ENCODE data around the gene C22orf42. TPM values are rescaled to one million over a fixed set of nuclear protein-coding genes. Genes with fewer than 3 reads are reported as not detected.

The C22orf42 gene, protein sequence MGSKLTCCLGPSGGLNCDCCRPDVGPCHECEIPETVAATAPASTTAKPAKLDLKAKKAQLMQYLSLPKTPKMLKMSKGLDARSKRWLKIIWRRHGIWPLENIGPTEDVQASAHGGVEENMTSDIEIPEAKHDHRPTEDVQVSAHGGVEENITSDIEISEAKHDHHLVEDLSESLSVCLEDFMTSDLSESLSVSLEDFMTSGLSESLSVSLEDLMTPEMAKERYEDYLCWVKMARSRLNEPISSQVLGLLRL
- not detected for total RNA-seq
- not detected for total RNA-seq (2013)

DNA sequence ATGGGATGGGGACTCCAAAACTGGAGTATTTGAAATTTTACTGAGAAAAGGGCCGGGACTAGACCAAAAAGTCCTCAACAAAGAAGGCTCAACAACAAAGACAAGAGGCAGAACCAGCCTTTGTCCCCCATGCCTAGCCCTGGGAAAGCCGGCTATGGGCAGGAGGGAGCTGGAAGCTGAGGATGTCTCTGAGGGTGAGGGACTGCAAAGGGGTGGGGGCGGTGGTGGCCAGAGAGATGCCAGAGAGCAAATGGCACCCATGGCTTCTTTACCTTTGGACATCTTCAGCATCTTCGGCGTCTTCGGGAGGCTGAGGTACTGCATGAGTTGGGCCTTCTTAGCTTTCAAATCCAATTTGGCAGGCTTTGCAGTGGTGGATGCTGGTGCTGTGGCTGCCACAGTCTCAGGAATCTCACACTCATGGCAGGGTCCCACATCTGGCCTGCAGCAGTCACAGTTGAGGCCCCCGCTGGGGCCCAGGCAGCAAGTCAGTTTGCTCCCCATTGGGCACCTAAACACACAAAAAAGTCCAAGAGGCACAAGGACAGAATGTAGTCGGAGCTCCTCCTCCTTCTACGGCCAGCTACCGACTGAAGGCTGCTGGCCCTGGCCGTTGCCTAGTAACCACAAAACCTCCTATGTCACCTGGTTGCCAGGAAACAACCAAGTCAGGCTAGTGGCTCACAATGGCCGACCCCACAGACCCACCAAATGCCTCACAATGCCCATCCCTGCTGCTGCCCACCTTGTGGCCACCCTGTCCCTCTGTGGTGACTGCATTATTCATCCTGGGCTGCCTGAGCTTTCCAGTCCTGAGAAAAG, at the start of gene C22orf42:
Gene C22orf42, minus strand, starts transcription at position 592 of the 822 bp plus-strand sequence. Its CDS starts 88 bp downstream, at position 504.
- DNase-seq (no peak), ATAC-seq (no peak)
- H3K27me3 ChIP-seq (ENCODE audit: control insufficient read depth, insufficient read depth, low read length): peaks cover 2% of the 10 kb centered on the region
- no peak within 1 kb of the TSS for H3K4me3 ChIP-seq (ENCODE audit: low read length)
- WGBS (ENCODE audit: insufficient coverage): 87% methylated on average over 12 of the region's 12 CpGs
- intact Hi-C loops (cut with micrococcal nuclease): no loop called here
- TF ChIP-seq, protein P1, sequence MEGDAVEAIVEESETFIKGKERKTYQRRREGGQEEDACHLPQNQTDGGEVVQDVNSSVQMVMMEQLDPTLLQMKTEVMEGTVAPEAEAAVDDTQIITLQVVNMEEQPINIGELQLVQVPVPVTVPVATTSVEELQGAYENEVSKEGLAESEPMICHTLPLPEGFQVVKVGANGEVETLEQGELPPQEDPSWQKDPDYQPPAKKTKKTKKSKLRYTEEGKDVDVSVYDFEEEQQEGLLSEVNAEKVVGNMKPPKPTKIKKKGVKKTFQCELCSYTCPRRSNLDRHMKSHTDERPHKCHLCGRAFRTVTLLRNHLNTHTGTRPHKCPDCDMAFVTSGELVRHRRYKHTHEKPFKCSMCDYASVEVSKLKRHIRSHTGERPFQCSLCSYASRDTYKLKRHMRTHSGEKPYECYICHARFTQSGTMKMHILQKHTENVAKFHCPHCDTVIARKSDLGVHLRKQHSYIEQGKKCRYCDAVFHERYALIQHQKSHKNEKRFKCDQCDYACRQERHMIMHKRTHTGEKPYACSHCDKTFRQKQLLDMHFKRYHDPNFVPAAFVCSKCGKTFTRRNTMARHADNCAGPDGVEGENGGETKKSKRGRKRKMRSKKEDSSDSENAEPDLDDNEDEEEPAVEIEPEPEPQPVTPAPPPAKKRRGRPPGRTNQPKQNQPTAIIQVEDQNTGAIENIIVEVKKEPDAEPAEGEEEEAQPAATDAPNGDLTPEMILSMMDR (IDR thresholded peaks at IDR 0.05): no peak
- H3K27ac ChIP-seq (ENCODE audit: low read length): no peak within 1 kb of the TSS
- no peaks in the 10 kb centered on the region for H3K36me3 ChIP-seq (ENCODE audit: control insufficient read depth, insufficient read depth, low read length)
- H3K4me1 Mint-ChIP-seq: no peaks in the 10 kb centered on the region
- no peaks in the 10 kb centered on the region for H3K9me3 ChIP-seq (ENCODE audit: control insufficient read depth, insufficient read depth, low read length)
- no peak within 1 kb of the TSS for H3K27ac Mint-ChIP-seq
- H3K4me1 ChIP-seq (ENCODE audit: control insufficient read depth, insufficient read depth, low read length): no peaks in the 10 kb centered on the region
- H3K27me3 Mint-ChIP-seq (ENCODE audit: low read depth in 2 of 2): peaks cover 0 to 15% of the 10 kb centered on the region in 2 donors
- H3K36me3 Mint-ChIP-seq: no peaks in the 10 kb centered on the region
- no peak within 1 kb of the TSS for H3K4me3 Mint-ChIP-seq
- no peaks in the 10 kb centered on the region for H3K9me3 Mint-ChIP-seq

DNA sequence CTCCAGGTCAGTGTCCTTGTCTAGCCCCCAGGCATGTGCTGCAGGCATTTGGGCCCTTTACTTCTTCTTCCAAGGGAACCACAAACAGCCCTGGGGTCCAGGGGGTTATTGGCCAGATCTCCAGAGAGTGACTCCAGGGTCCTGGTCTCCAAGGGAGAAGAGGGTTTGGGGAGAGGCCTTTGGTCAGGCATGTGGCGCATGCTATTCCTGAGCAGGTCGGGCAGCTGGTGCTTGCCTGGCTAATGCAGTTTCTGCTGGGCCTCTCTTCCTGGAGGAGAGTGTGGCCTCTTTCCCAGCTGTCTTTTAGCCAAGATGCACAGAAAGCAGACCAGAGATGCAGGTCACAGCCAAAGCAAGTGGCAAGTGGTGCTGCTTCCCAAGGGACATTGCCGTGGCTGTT, 49.6 kb upstream of the C22orf42 start:
- peaks cover 28% of the 10 kb centered on the region for H3K4me1 ChIP-seq (ENCODE audit: control insufficient read depth, insufficient read depth, low read length)
- Mint-ChIP-seq H3K9me3 (no peaks in the 10 kb centered on the region), H3K4me3 (no peak overlapping the region), H3K4me1 (peaks cover 16 to 31% of the 10 kb centered on the region in 2 donors), H3K27me3 (ENCODE audit: low read depth in 2 of 2) (peaks cover 11 to 16% of the 10 kb centered on the region in 2 donors), H3K36me3 (no peaks in the 10 kb centered on the region), H3K27ac (no peak overlapping the region)
- DNase-seq (no peak), ATAC-seq (no peak)
- no peaks in the 10 kb centered on the region for H3K36me3 ChIP-seq (ENCODE audit: control insufficient read depth, insufficient read depth, low read length)
- intact Hi-C loops (cut with micrococcal nuclease): loop anchor here (10.0 kb wide), 1 partner anchor 266 kb away; the partner anchor contains the start of gene FBXO7
- no peaks in the 10 kb centered on the region for H3K9me3 ChIP-seq (ENCODE audit: control insufficient read depth, insufficient read depth, low read length)
- H3K4me3 ChIP-seq (ENCODE audit: low read length): no peak overlapping the region
- peaks cover under 1% of the 10 kb centered on the region for H3K27me3 ChIP-seq (ENCODE audit: control insufficient read depth, insufficient read depth, low read length)
- 95% methylated on average over 3 of the region's 3 CpGs for WGBS (ENCODE audit: insufficient coverage)
- no peak overlapping the region for H3K27ac ChIP-seq (ENCODE audit: low read length)
- TF ChIP-seq, protein P1 (IDR thresholded peaks at IDR 0.05): no peak

DNA sequence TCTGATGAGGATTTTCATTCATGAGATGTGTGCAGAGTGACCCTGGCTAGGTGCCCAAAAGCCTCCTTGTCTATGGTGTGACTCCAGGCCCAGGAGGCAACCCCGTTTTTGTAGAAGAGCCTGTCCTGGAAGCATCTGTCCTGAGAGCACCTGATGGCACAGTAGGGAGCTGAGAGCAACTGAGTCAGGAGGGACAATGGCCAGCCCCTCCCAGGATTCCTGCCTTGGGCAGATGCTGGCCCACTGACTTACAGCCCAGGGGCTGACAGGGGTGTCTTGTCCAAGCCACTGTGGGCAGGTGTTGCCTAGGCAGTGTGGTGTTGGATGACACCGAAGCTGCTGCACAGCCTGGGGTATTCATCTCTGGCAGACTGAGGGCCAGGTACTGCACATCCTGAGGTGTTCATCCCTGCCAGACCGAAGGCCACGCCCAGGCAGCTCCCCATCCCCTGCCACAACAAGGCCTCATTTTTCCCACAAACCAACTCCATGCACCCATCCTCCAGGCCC, 48.9 kb upstream of the C22orf42 start:
- no peak overlapping the region for H3K4me3 ChIP-seq (ENCODE audit: low read length)
- Mint-ChIP-seq H3K27ac (no peak overlapping the region), H3K9me3 (no peaks in the 10 kb centered on the region), H3K4me3 (no peak overlapping the region), H3K4me1 (peaks cover 16 to 34% of the 10 kb centered on the region in 2 donors), H3K27me3 (ENCODE audit: low read depth in 2 of 2) (peaks cover 11 to 22% of the 10 kb centered on the region in 2 donors), H3K36me3 (no peaks in the 10 kb centered on the region)
- peaks cover 35% of the 10 kb centered on the region for H3K4me1 ChIP-seq (ENCODE audit: control insufficient read depth, insufficient read depth, low read length)
- no peaks in the 10 kb centered on the region for H3K9me3 ChIP-seq (ENCODE audit: control insufficient read depth, insufficient read depth, low read length)
- intact Hi-C loops (cut with micrococcal nuclease): loop anchor here (1.0 to 10.0 kb wide), 2 partner anchors 105 to 267 kb away; partner anchors contain the start of gene FBXO7
- TF ChIP-seq, protein P1 (IDR thresholded peaks at IDR 0.05): no peak
- DNase-seq (no peak), ATAC-seq (no peak)
- no peaks in the 10 kb centered on the region for H3K36me3 ChIP-seq (ENCODE audit: control insufficient read depth, insufficient read depth, low read length)
- 88% methylated on average over 4 of the region's 4 CpGs for WGBS (ENCODE audit: insufficient coverage)
- no peak overlapping the region for H3K27ac ChIP-seq (ENCODE audit: low read length)
- peaks cover 4% of the 10 kb centered on the region for H3K27me3 ChIP-seq (ENCODE audit: control insufficient read depth, insufficient read depth, low read length)

Data from natural killer cell (primary cell).